ENCODE data around the gene GSK3A. TPM values are rescaled to one million over a fixed set of nuclear protein-coding genes. Genes with fewer than 3 reads are reported as not detected.
"Not testable (repeated sequence)": the region's sequence is repeated elsewhere in the genome, so short reads cannot be mapped to it uniquely, and the experiment has no call there.

GSK3A gene
- total and polyA plus RNA-seq, 8 donors: 5.8 to 77.2 (median 30.2) TPM

DNA sequence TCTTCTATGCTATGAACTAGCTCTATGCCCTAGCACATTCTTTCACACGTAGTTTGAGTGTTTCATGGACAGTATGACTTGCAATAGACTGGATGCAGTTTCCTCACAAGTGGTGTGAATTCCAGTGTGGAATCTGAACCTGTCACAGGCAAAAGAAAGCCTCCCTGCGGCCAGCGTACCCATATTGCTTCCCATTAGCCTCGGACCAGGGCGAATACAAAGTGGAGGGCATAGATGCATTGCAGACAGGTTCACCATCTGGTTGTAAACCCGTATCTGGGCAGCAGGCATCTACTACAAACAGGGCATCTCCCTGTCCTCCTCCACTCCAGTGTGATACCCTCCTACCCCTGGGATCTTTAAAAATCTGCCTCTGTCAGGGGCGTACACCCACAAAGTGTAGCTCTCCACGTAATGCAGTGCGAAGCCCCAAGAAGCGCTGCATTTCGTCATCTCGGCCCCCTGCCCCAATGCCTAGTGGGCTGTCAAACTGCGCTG lies 25.3 kb upstream of the GSK3A start:
- Histone ChIP-seq H3K4me3 (peak overlapping the region; percentile 40 to 71 (median 54)), H3K36me3 (peaks cover 9 to 13% (median 11%) of the 10 kb centered on the region in 4 donors), H3K27ac (peak overlapping the region; percentile 72 to 100 (median 99)), H3K9me3 (no peaks in the 10 kb centered on the region), H3K4me1 (peaks cover 23 to 42% (median 31%) of the 10 kb centered on the region in 4 donors), H3K27me3 (no peaks in the 10 kb centered on the region)
- intact Hi-C loops (cut with DNase I; ENCODE audit: low total_unique reads): no loop called here
- 6 to 12% (median 8%) methylated on average over 13 of the region's 13 CpGs for WGBS, 5 donors
- DNase-seq: no peak
- TF ChIP-seq POLR2AphosphoS5 (IDR thresholded peaks at IDR 0.05): no peak
- no peak for TF ChIP-seq CTCF (IDR thresholded peaks at IDR 0.05)
- TF ChIP-seq EP300 (IDR thresholded peaks at IDR 0.05): no peak
- TF ChIP-seq POLR2A (IDR thresholded peaks at IDR 0.05): no peak

DNA sequence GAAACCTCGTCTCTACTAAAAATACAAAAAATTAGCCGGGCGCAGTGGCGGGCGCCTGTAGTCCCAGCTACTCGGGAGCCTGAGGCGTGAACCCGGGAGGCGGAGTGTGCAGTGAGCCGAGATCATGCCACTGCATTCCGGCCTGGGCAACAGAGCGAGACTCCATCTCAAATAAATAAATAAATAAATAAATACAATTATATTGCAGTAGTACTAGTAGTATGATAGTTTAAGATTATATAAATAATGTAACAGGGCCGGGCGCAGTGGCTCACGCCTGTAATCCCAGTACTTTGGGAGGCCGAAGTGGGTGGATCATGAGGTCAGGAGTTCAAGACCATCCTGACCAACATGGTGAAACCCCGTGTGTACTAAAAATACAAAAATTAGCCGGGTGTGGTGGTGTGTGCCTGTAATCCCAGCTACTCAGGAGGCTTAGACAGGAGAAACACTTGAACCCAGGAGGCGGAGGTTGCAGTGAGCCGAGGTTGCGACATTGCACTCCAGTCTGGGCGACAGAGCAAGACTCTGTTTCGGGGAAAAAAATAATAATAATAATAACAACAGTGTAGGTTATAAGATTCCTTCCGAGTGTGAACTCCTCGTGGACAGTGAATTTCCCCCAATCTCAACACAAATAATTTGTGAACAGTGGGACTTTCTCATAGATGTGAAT lies 24.7 kb upstream of the GSK3A start:
- H3K27me3 ChIP-seq; intact Hi-C loops (cut with DNase I; ENCODE audit: low total_unique reads); H3K9me3 ChIP-seq; DNase-seq; H3K4me3 ChIP-seq; H3K36me3 ChIP-seq: not testable (repeated sequence)
- peaks cover 23 to 38% (median 30%) of the 10 kb centered on the region in 4 donors for H3K4me1 ChIP-seq
- whole genome bisulfite sequencing, 5 donors: 91 to 95% (median 93%) methylated on average over 21 to 25 of the region's 25 CpGs
- H3K27ac ChIP-seq: peak overlapping the region in 2 of 5 donors; percentile 99 to 100

GRCh38 chr19:42266105-42266504 lies 23.7 kb upstream of the GSK3A start:
- DNase-seq; H3K27ac ChIP-seq; H3K27me3 ChIP-seq; H3K36me3 ChIP-seq; intact Hi-C loops (cut with DNase I; ENCODE audit: low total_unique reads); H3K9me3 ChIP-seq; H3K4me3 ChIP-seq: not testable (repeated sequence)
- 90 to 93% (median 92%) methylated on average over 4 of the region's 4 CpGs for WGBS, 5 donors
- peaks cover 20 to 28% (median 22%) of the 10 kb centered on the region in 4 donors for H3K4me1 ChIP-seq

DNA sequence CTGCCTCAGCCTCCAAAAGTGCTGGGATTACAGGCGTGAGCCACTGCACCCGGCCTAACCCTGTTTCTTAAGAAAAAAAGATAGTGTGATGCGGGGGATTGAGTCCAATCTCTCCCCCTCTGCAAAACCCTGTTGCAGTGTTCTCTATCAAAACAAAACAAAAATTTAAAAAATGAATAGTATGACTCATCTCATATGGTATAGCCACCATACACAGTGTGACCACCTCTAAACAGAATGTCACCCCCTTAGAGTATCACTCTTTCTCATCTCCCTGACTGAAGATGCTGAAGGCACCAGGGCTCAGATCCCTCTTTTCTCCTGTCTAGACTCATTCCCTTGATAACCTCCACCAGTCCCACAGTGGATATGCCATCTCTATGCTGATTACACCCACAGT lies 19.4 kb upstream of the GSK3A start:
- WGBS, 5 donors: 83 to 93% (median 90%) methylated on average over 3 of the region's 3 CpGs
- no peak for DNase-seq
- Histone ChIP-seq H3K4me1 (peaks cover 0 to 5% (median 1%) of the 10 kb centered on the region in 4 donors), H3K36me3 (no peaks in the 10 kb centered on the region), H3K9me3 (no peaks in the 10 kb centered on the region), H3K27me3 (no peaks in the 10 kb centered on the region), H3K27ac (no peak overlapping the region), H3K4me3 (no peak overlapping the region)
- no peak for TF ChIP-seq EP300 (IDR thresholded peaks at IDR 0.05)
- no peak for TF ChIP-seq POLR2AphosphoS5 (IDR thresholded peaks at IDR 0.05)
- no peak for TF ChIP-seq CTCF (IDR thresholded peaks at IDR 0.05)
- no peak for TF ChIP-seq POLR2A (IDR thresholded peaks at IDR 0.05)
- intact Hi-C loops (cut with DNase I; ENCODE audit: low total_unique reads): no loop called here

GRCh38 chr19:42257842-42258241 lies 15.4 kb upstream of the GSK3A start:
- DNase-seq; H3K9me3 ChIP-seq; H3K36me3 ChIP-seq; H3K4me3 ChIP-seq; intact Hi-C loops (cut with DNase I; ENCODE audit: low total_unique reads); H3K27ac ChIP-seq; H3K27me3 ChIP-seq: not testable (repeated sequence)
- H3K4me1 ChIP-seq: peaks cover 2 to 27% (median 19%) of the 10 kb centered on the region in 4 donors
- WGBS, 5 donors: 73 to 96% (median 82%) methylated on average over 3 of the region's 3 CpGs
